Progenitor cell of endocrine pancreas (in vitro differentiated cells): ENCODE results near the gene CCL5. TPM values are rescaled to one million over a fixed set of nuclear protein-coding genes. Genes with fewer than 3 reads are reported as not detected.
"Not testable (repeated sequence)": the region's sequence is repeated elsewhere in the genome, so short reads cannot be mapped to it uniquely, and the experiment has no call there.

Experiments
- DNase-seq: peaks from one replicate; pipeline ENCODE4 v3.0.0; 2021; ENCODE audit warnings: low spot score; ENCODE audit not compliant: unreplicated experiment
- H3K27ac Mint-ChIP-seq: 2 replicates; pipeline ENCODE4 v1.8.0; 2021; ENCODE audit warnings: mild to moderate bottlenecking, moderate library complexity, mixed read lengths
- H3K27me3 Mint-ChIP-seq: 2 replicates; pipeline ENCODE4 v1.8.0; 2021; ENCODE audit warnings: mixed read lengths
- H3K36me3 Mint-ChIP-seq: 2 replicates; pipeline ENCODE4 v1.8.0; 2022; ENCODE audit warnings: mixed read lengths; ENCODE audit not compliant: insufficient read depth
- H3K4me1 Mint-ChIP-seq: 2 replicates; pipeline ENCODE4 v1.8.0; 2021; ENCODE audit warnings: low read depth, mixed read lengths
- H3K4me3 Mint-ChIP-seq: 2 replicates; pipeline ENCODE4 v1.8.0; 2021; ENCODE audit warnings: low read depth, mild to moderate bottlenecking, moderate library complexity, mixed read lengths
- H3K9me3 Mint-ChIP-seq: 2 replicates; pipeline ENCODE4 v1.8.0; 2021; ENCODE audit warnings: low read depth, mixed read lengths
- CTCF ChIP-seq: fragments of 200-600 bp; sonication (generic); IDR thresholded peaks from one replicate; pipeline ENCODE4 v1.5.0; 2021; ENCODE audit warnings: antibody characterized with exemption, mild to moderate bottlenecking; ENCODE audit not compliant: unreplicated experiment
- total RNA-seq: library from RNA; stranded (reverse); gene quantifications from 2 replicates; pipeline ENCODE4 v1.2.1, GENCODE V29; 2021

CCL5 gene
- total RNA-seq, 1 donor from 2014 or later = not detected

DNA sequence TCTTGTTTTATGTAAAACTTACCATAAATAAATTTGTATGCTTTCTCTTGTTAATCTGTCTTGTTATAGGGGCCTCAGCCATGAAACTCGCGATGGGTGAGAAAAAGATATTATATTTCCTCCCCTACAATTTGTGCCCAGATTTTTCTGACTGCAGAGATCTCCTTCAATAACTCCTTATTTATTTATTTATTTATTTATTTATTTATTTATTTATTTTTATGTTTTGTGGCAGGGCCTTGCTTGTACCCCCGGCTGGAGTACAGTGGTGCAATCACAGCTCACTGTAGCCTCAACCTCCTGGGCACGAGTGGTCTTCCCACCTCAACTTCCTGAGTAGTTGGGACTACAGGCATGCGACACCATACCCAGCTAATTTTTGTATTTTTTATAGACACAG, 23.3 kb upstream of the CCL5 start:
- Mint-ChIP-seq H3K4me1 (no peaks in the 10 kb centered on the region), H3K27me3 (peaks cover 3% of the 10 kb centered on the region), H3K36me3 (no peaks in the 10 kb centered on the region), H3K4me3 (no peak overlapping the region), H3K27ac (no peak overlapping the region), H3K9me3 (no peaks in the 10 kb centered on the region)
- no peak for TF ChIP-seq CTCF
- DNase-seq = no peak

DNA sequence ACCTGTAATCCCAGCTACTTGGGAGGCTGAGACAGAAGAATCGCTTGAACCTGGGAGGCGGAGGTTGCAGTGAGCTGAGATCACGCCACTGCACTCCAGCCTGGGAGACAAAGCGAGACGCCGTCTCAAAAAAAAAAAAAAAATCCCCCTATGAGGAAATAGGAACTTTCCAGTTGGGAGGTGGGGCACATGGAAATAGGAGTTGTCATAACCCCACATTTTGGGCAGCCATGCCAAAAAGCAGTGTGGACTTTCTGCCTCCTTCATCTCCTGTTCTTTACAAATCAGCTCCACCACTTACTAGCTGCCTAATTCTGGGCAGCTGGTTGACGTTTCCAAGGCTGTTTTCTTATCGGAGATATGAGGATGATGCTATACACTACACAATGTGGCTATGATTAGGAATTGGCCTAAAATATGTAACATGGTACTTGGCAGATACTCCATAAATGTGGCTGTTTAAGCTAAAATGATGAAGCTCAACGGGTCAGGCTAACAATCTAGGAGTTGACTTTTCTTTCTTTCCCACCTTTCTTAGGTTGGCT, 21.5 kb upstream of the CCL5 start:
- TF ChIP-seq CTCF = no peak
- H3K27me3 Mint-ChIP-seq = peaks cover 2% of the 10 kb centered on the region
- no peak for DNase-seq
- H3K9me3 Mint-ChIP-seq = no peaks in the 10 kb centered on the region
- no peak overlapping the region for H3K4me3 Mint-ChIP-seq
- H3K36me3 Mint-ChIP-seq = no peaks in the 10 kb centered on the region
- H3K4me1 Mint-ChIP-seq = no peaks in the 10 kb centered on the region
- H3K27ac Mint-ChIP-seq = no peak overlapping the region

DNA sequence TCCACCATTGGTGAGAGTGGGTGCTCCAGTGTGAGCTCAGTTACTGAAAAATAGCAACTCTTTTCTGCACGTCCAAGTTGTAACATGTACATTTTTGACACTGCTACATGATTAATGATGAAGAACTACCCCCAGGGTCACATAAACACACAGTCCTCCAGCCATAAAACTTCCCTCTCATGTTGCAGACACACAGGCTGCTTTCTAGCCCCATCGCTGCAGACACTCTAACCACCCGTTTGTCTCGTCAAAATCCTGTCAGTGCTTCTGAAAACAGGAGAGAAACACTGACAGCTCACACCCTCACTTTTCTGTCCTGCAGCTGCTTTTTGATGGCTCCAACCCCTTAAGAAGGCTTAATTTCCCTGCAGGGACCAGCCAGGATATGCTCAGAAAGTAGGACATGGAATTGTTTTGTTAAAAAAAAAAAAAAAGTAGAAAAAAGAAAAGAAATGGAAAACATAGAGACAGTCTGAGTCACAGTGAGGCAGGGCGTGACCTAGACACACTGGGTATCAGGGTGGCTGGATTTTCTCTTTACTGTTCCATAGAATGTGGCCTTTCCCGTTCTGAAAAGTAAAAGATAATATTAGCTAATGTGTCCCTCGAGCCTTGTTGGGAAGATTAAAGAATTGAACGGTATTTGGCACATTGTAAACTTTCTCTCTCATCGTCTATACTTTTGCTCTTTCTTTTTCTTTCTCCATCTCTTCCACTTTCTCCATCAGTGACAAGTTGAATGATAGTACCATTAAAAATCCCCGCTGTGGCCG, 20.7 kb upstream of the CCL5 start:
- Mint-ChIP-seq H3K36me3 (no peaks in the 10 kb centered on the region), H3K4me1 (no peaks in the 10 kb centered on the region), H3K9me3 (no peaks in the 10 kb centered on the region), H3K4me3 (no peak overlapping the region), H3K27ac (no peak overlapping the region), H3K27me3 (peaks cover 2% of the 10 kb centered on the region)
- TF ChIP-seq CTCF = no peak
- no peak for DNase-seq

DNA sequence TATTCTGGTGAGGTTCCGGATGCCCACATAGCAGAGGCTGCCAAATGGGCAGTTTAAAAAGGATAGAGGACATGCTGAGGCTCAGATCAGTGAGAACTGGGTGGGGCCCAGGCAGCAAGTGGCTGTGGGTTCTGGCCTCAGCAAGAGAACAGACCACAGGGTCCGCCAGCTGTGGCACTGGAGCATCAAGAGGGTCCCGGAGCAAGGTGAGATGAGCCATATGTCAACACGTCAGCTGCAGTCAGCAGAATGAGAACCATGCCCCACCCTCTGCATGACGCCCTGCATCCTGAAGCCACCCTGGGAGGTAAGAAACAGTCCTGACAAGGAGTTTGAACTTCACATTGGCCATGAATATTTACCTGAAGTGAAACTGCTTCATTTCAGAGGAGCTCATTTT, 20.1 kb upstream of the CCL5 start:
- H3K9me3 Mint-ChIP-seq = no peaks in the 10 kb centered on the region
- no peaks in the 10 kb centered on the region for H3K4me1 Mint-ChIP-seq
- no peak for TF ChIP-seq CTCF
- no peak for DNase-seq
- no peaks in the 10 kb centered on the region for H3K36me3 Mint-ChIP-seq
- no peak overlapping the region for H3K27ac Mint-ChIP-seq
- no peak overlapping the region for H3K4me3 Mint-ChIP-seq
- H3K27me3 Mint-ChIP-seq = peaks cover 2% of the 10 kb centered on the region

- no peak for TF ChIP-seq CTCF
- no peak overlapping the region for H3K4me3 Mint-ChIP-seq
- H3K27ac Mint-ChIP-seq = no peak overlapping the region
- no peak for DNase-seq
- H3K4me1 Mint-ChIP-seq = no peaks in the 10 kb centered on the region
- H3K9me3 Mint-ChIP-seq = no peaks in the 10 kb centered on the region
- peaks cover 2% of the 10 kb centered on the region for H3K27me3 Mint-ChIP-seq
- no peaks in the 10 kb centered on the region for H3K36me3 Mint-ChIP-seq
Observed at GRCh38 chr17:35898283-35899070, 18.3 kb upstream of the CCL5 start.

DNA sequence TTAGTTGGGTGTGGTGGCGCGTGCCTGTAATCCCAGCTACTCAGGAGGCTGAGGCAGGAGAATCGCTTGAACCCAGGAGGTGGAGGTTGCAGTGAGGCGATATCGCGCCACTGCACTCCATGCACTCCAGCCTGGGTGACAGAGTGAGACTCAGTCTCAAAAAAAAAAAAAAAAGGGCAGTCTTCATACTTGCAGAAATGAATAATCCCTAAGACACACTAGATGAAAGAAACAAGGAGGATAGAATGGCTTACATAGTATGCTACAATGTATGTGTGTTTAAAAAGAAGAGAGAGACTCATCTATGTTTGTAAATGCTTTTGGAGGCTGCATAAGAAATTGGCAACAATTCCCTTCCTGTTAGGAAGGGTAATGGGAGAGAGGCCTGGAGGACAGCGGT, 17.6 kb upstream of the CCL5 start:
- H3K36me3 Mint-ChIP-seq, H3K27ac Mint-ChIP-seq, H3K9me3 Mint-ChIP-seq, H3K4me1 Mint-ChIP-seq, H3K4me3 Mint-ChIP-seq, DNase-seq, H3K27me3 Mint-ChIP-seq: not testable (repeated sequence)
